HG03558 (cell line): ENCODE results near the gene UTP20.
"Not testable (repeated sequence)": the region's sequence is repeated elsewhere in the genome, so short reads cannot be mapped to it uniquely, and the experiment has no call there.

ENCODE experiments used
- ATAC-seq: cut with Tn5 transposase; IDR thresholded peaks from one replicate; pipeline ENCODE4 v1.9.1; 2021; ENCODE audit warnings: moderate number of reproducible peaks; ENCODE audit not compliant: unreplicated experiment; ENCODE audit errors: extremely low read depth

UTP20 gene

DNA sequence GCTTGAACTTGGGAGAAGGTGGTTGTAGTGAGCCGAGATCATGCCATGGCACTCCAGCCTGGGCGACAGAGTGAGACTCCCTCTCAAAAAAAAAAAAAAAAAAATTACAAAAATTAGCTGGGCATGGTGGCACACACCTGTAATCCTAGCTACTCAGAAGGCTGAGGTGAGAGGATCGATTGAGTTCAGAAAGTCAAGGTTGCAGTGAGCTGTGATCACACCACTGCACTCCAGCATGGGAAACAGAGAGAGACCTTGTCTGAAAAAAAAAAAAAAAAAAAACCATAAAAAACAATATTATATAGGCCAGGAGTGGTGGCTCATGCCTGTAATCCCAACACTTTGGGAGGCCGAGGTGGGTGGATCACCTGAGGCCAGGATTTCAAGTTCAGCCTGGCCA is 142.2 kb downstream of the UTP20 start:
- ATAC-seq = not testable (repeated sequence)

DNA sequence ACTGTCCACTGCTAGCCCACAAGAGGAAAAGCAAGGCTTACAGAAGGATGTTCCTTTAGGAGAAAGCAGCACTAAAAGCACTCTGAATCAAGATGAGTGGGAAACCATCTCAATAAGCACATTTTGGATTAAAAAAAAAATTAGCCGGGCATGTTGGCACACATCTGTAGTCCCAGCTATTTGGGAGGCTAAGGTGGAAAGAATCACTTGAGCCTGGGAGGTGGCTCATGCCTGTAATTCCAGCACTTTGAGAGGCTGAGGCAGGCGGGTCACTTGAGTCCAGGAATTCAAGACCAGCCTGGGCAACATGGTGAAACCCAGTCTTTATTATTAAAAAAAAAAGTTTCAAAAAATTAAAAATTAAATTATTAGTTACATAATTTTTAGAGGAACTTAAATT is 144.7 kb downstream of the UTP20 start:
- no peak for ATAC-seq

DNA sequence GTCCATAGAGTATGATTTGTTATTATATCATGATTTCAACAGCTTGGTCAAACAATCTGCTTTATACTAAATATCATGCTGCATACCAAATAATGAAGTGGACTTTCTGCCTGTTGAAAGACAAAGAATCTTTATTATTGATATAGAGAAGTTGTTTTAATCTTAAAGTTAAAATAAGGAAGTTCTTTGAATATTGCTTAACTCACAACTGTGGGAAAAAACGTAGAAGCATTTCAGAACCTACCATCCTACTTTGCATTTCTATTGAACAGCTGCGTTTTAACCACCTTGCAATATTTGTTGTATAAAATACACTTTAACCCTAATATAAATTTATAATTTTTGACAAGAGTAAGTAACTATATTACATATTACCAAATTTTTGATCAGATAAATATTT is 150.6 kb downstream of the UTP20 start:
- ATAC-seq = no peak

DNA sequence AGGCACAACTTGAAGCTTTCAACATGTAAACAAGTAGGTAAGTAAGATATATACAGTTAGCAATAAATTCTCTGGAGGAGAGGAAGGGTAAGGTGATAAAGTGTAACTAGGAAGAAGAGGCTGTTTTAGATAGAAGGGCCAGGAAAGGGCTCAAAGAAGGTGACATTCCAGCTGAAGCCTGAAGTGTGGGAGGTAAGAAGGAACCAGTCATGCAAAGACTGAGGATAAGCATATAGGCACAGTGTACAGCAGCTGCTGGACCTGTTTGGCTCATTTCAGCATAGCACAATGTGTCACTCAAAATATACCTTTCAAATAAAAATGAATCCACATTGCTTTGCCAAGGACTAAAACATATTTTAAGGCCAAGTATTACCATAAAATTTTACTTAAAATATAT is 156.2 kb downstream of the UTP20 start:
- no peak for ATAC-seq
